Kidney (tissue), 14 donors: ENCODE results near the gene NECTIN1. TPM values are rescaled to one million over a fixed set of nuclear protein-coding genes. Genes with fewer than 3 reads are reported as not detected.

Source experiments
- DNase-seq, 5 donors: peaks; one replicate each; pipeline ENCODE4 v3.0.0-alpha.2; 2013 to 2020
- FAIRE-seq: peaks from 2 replicates; lab custom pipeline; 2012; peaks lifted over from hg19 to GRCh38; lab: Jason Lieb, UNC
- H3K27ac ChIP-seq, 2 donors: one replicate each; pipeline ENCODE4 v1.7.0; 2013; ENCODE audit warnings: low read depth in 2 of 2, low read length in 2 of 2, inconsistent platforms in 1 of 2
- H3K27me3 ChIP-seq: one replicate; pipeline ENCODE4 v1.7.1; 2013; ENCODE audit warnings: low read length, inconsistent platforms; ENCODE audit not compliant: control insufficient read depth, insufficient read depth
- H3K36me3 ChIP-seq, 3 donors: one replicate each; pipeline versions ENCODE4 v1.7.0 to v1.7.1; 2013; ENCODE audit warnings: low read length in 3 of 3, control low read depth in 1 of 3, inconsistent platforms in 1 of 3; ENCODE audit not compliant: insufficient read depth in 3 of 3, control insufficient read depth in 2 of 3
- H3K4me1 ChIP-seq, 3 donors: one replicate each; pipeline versions ENCODE4 v1.7.0 to v1.7.1; 2013; ENCODE audit warnings: low read length in 3 of 3, inconsistent platforms in 1 of 3, low read depth in 1 of 3; ENCODE audit not compliant: control insufficient read depth in 2 of 3, insufficient read depth in 2 of 3
- H3K4me3 ChIP-seq, 3 donors: one replicate each; pipeline versions ENCODE4 v1.7.0 to v1.8.1; 2013; ENCODE audit warnings: low read length in 3 of 3, control low read depth in 1 of 3, inconsistent platforms in 1 of 3
- H3K9ac ChIP-seq, 3 donors: one replicate each; pipeline versions ENCODE4 v1.7.0 to v1.7.1; 2013; ENCODE audit warnings: low read length in 3 of 3, control low read depth in 1 of 3, inconsistent platforms in 1 of 3
- H3K9me3 ChIP-seq, 3 donors: one replicate each; pipeline versions ENCODE4 v1.7.0 to v1.7.1; 2013; ENCODE audit warnings: low read length in 3 of 3, control low read depth in 1 of 3, inconsistent platforms in 1 of 3; ENCODE audit not compliant: control insufficient read depth in 2 of 3, insufficient read depth in 1 of 3
- CTCF ChIP-seq: IDR thresholded peaks from 3 replicates; pipeline ENCODE4 v1.5.1; 2012; ENCODE audit warnings: mild to moderate bottlenecking, moderate library complexity, borderline replicate concordance; ENCODE audit not compliant: insufficient read depth; ENCODE audit errors: extremely low read depth
- intact Hi-C: fragments of 100-400 bp; cut with DNase I; formaldehyde crosslinking; loops from one replicate; pipeline ENCODE4 v1.11.1; 2022
- polyA plus RNA-seq: library from polyadenylated mRNA; stranded (reverse); fragments of 350-450 nt; fragmentation: Illumina TruSeq; extraction: RNeasy Lipid Tissue Mini Kit (QIAGEN cat#74804); gene quantifications from one replicate; pipeline ENCODE4 v1.2.3, GENCODE V29; 2014; ENCODE audit warnings: low read depth, low replicate concordance; ENCODE audit not compliant: insufficient read depth
- total RNA-seq: library from RNA; stranded (reverse); fragmentation: NEBNext Ultra II Directional; extraction: Animal tissue kit (Norgen Biotek cat#: 25700); gene quantifications from one replicate; pipeline ENCODE4 v1.2.1, GENCODE V29; 2021
- donor health status: control.
- donor health status: control.
- donor health status: control.
- donor health status: control.
- donor health status: control.
- donor health status: DM: yes; HTN: yes; CAD: no.
- donor health status: Normal renal cell carcinoma (clear cell type).

The NECTIN1 gene
- total and polyA plus RNA-seq, 2 donors from 2014 or later = 6.0 to 13.2 TPM

GRCh38 chr11:119739021-119739703, 10.2 kb upstream of the NECTIN1 start:
- no peak overlapping the region for H3K9ac ChIP-seq
- peaks cover 6% of the 10 kb centered on the region for H3K27me3 ChIP-seq
- no peak overlapping the region for H3K27ac ChIP-seq
- FAIRE-seq (no peak), DNase-seq (peak in 3 of 5 donors; percentile 65 to 95 (median 94))
- intact Hi-C loops = loop anchor here (10.0 kb wide), 1 partner anchor 254 kb away; no protein-coding TSS in a partner anchor
- TF ChIP-seq CTCF = no peak
- no peak overlapping the region for H3K4me3 ChIP-seq
- H3K9me3 ChIP-seq = no peaks in the 10 kb centered on the region
- H3K4me1 ChIP-seq = peaks cover 2 to 5% (median 4%) of the 10 kb centered on the region in 3 donors
- H3K36me3 ChIP-seq = no peaks in the 10 kb centered on the region

- H3K27ac ChIP-seq = no peak overlapping the region
- peaks cover 6% of the 10 kb centered on the region for H3K27me3 ChIP-seq
- H3K4me3 ChIP-seq = no peak overlapping the region
- H3K4me1 ChIP-seq = peaks cover 2 to 5% (median 4%) of the 10 kb centered on the region in 3 donors
- FAIRE-seq = no peak
- no peak for TF ChIP-seq CTCF
- DNase-seq = no peak
- H3K9me3 ChIP-seq = no peaks in the 10 kb centered on the region
- no peaks in the 10 kb centered on the region for H3K36me3 ChIP-seq
- intact Hi-C loops = loop anchor here (10.0 kb wide), 1 partner anchor 253 kb away; no protein-coding TSS in a partner anchor
- H3K9ac ChIP-seq = no peak overlapping the region
Measured at GRCh38 chr11:119738059-119738439, 9.0 kb upstream of the NECTIN1 start.

DNA sequence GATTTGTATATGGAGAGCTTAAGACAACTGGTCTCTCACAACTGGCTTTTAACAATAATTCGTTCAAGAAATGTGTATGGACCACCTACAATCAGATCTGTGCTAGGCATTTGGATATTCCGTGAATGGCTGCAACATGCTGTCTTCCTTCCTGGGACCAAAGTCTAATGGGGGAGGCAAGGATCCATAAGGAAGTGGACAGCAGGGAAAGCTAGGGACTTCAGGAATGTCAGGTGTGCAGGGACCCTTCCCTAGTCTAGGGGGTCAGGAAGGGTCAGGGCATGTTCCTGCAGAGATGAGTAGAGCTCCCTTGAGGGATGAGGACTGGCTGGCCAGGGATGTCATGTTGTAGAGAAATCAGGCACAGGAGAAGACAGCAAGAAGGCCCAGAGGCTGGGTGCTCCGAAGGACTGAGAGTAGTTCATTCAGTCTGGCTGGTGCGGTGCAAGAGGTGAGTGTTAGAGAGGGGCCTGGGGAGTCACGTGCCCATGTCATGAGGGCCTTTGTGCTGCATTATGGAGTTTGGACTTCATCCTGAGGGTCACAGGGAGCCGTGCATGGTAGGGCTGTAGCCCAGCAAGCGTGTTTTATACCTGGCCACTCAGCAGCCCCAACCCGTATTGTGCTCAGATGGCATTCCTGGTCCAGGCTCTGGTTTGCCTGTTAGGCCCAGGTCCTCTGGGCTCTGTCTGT, 8.5 kb upstream of the NECTIN1 start:
- Histone ChIP-seq H3K27ac (no peak overlapping the region), H3K36me3 (no peaks in the 10 kb centered on the region), H3K27me3 (peaks cover 6% of the 10 kb centered on the region), H3K4me1 (peaks cover 2 to 5% (median 4%) of the 10 kb centered on the region in 3 donors), H3K9ac (no peak overlapping the region), H3K4me3 (no peak overlapping the region), H3K9me3 (no peaks in the 10 kb centered on the region)
- intact Hi-C loops = loop anchor here (10.0 kb wide), 1 partner anchor 253 kb away; no protein-coding TSS in a partner anchor
- FAIRE-seq (no peak), DNase-seq (no peak)
- TF ChIP-seq CTCF = no peak
